NCI-H2029 treated with DMSO at 0.1 percent for 48 hours (cell line): ENCODE data around the gene RET.

ENCODE experiments used
- DNase-seq: peaks from one replicate; lab custom pipeline; 2025; lab: John Stamatoyannopoulos, UW

Gene RET

GRCh38 chr10:43044961-43045621, 31.8 kb upstream of the RET start:
- no peak for DNase-seq

GRCh38 chr10:43045631-43046287, 31.1 kb upstream of the RET start:
- DNase-seq, result no peak

- DNase-seq, result no peak
Measured at GRCh38 chr10:43046288-43046991, 30.4 kb upstream of the RET start.

GRCh38 chr10:43047288-43047970, 29.4 kb upstream of the RET start:
- no peak for DNase-seq

- DNase-seq, result no peak
Measured at GRCh38 chr10:43048301-43049051, 28.4 kb upstream of the RET start.

DNA sequence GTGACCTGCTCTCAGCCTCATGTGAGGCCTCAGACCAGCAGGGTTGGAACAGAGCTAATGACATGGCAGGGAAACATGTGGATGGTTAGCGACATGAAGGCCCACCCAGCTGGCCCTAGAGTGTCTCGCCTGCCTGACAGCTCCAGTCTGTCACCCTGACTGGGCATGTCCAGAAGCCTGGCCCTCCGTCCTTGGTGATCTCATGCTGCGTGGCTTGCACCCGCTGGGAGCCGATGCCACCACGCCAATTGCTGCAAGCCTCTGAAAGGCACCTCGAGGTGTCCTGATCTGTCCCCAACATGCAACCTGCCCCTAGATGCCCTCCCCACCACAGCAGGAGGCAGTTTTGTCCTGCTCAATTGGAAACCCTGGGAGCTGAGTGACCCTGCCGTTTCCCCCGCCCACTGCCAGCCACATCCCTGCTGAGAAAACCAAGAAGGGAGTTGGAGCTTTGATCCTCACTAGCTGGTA, 27.8 kb upstream of the RET start:
- no peak for DNase-seq

- no peak for DNase-seq
Measured at GRCh38 chr10:43050011-43050410, 26.9 kb upstream of the RET start.

DNA sequence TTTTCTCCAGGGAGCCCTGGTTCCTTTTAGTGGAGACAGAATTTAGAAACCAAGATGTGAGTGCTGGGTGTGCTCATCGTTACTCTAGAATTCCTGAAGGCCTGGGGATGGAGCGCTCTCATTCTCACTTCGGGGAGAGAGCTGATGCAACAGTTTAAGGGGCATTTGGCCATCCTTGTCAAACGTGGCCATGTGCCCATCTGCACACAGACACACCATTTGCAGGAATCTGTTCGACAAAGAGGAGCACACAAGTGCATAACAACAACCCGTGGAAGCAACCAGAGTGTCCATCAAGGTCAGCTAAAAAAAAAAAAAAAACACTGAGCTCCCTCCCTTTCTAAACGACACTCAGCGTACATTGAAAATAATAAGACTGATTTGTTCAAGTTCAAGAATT, 23.0 kb upstream of the RET start:
- no peak for DNase-seq

- no peak for DNase-seq
Measured at GRCh38 chr10:43054593-43054992, 22.3 kb upstream of the RET start.

DNA sequence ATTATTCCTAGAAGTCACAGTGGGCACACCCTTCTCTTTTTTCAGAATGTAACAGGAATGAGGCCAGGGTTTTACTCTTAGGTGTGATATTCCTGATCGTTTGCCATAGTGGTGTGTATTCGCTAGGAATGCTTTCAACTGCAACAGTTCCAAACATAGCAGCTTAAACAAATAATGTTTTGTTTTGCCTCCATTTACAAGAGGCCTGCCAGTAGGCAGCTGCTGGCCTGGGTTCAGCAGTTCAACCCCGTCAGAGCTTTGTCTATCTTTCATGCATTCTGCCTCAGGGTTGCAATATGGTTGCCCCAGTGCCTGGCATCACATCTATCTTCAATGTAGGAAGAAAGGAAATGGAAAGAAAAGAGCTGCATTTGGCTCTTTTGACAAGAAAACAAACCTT, 21.7 kb upstream of the RET start:
- DNase-seq, result no peak

DNA sequence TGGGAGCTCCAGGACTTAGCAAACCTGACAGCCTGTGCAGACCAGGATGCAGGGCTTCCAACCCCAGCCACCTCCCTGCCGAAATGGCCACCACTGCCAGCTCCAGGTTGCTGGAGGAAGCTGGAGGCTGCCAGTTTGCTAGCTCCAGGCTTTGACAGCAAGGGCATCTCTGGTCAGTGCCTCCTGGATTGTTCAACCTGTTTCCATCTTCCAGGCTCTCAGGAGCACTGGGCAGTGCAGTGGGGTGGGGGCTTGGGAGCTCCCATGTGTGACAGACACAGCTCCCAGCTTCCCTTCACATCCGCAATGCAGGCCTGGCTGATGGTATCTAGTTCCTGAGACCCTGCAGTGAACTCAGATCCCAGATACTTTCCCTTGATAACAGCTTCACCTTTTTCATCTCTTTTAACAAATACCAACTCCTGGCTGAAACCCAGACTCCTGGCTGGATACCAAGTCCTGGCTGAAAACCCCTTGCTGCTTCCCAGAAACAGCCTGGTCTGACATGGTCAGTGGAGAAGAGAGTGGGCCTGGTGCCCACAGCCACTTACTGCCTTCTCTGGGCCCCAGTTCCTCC, 20.8 kb upstream of the RET start:
- no peak for DNase-seq

DNA sequence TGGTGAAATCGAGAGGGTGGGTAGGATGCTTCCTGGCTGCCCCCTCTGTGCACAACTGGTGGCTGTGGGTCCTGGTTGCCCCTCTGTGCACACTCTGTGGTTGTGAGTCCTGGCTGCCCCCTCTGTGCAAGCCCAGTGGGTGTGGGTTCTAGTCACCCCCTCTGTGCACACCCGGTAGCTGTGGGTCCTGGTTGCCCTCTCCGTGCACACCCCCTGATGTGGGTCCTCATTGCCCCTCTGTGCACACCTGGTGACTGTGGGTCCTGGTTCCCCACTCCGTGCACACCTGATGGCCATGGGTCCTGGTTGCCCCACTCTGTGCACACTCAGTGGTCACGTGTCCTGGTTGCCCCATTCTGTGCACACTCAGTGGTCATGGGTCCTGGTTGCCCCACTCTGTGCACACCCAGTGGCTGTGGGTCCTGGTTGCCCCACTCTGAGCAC, 20.3 kb upstream of the RET start:
- DNase-seq, result no peak

DNA sequence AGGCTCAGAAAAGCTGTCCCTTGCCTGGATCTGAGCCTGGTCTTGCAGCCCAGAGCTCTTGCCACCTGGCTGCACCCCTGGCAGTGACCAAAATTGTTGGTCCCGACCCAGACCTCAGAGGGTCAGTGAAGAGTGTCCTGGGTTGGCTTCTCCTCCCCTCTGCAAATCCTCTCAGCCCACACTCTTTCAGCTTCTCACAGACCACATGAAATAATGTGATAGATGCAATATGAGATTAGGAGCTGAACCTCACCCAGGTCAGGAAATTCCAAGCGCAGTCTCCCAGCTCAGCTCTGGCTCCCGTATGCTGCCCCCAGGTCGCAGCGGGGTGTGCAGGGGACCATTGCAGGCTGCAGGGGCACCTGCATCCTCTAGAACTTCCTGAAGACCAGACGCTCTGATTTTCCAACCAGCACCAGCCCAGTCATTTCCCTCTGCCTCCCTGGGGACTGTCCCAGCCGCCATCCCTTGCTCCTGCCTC, 19.6 kb upstream of the RET start:
- DNase-seq, result no peak

DNA sequence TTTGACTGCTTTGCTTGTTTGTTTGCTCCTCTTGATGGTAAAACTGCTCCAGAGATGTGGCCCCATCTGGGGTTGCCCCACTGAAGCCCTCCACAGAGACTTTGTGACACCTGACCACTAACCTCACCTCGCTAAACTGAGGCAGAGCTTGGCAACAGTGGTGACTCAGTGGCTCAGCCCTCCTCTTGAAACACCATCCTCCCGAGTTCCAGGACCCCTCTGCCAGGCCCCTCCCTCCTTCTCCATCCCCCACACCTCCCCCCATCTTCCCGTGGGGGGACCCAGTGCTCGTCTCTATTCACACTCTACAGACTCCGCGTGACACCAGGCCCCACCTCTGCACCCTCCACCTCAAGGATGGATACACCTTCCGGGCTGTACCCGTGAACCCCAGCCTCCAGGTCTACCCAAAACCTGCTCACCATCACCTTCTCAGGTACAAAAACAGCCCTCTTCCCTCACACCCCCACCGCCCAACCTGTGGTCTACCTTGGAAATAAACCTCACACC, 19.0 kb upstream of the RET start:
- DNase-seq, result no peak

DNA sequence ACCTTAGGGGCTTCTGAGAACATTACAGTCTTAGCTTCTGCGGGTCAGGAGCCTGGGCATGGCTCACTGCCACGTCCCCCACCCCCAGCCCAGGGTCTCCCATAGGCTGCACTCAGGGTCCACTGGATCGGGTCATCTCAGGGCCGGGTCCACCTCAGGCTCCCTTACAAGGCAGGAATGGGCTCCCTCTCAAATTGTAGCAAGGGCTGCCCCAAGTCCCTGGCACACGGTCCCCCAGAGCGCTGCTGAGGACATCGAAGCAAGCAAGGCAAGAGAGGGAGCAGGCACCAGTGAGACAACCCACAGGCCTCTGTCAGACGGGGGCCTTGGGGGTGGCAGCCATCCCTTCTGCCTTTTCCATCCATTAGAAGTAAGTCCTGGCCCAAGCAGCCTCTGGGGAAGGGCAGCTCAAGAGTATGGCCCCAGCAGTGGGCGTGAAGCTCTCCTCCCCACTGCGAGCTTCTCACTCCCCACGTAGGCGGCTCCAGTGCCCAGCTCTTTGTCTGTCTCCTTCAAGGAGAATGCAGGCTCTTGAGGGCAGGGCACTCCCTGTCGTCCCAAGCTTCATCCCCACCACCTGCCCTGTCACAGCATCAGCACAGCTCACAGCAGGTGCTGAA, 18.0 kb upstream of the RET start:
- DNase-seq, result no peak

GRCh38 chr10:43059336-43059720, 17.5 kb upstream of the RET start:
- no peak for DNase-seq

DNA sequence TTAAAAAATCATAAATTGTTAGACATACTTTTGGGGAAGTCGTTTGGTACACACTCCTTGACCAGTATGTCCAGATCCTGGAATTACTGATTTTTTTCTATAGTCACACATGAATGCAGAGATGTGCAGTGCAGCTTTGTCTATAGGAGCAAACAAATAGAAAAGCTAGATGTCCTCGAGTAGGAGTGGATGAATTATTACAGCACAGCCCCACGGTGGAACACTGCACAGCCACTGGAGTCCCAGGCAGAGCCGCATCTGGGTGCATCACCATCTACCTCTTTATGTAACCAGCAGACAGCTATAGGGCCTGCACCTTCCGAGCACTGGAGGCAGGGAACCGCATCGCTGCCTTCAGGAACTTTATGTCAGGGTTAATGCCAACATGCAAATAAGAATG, 17.0 kb upstream of the RET start:
- no peak for DNase-seq

DNA sequence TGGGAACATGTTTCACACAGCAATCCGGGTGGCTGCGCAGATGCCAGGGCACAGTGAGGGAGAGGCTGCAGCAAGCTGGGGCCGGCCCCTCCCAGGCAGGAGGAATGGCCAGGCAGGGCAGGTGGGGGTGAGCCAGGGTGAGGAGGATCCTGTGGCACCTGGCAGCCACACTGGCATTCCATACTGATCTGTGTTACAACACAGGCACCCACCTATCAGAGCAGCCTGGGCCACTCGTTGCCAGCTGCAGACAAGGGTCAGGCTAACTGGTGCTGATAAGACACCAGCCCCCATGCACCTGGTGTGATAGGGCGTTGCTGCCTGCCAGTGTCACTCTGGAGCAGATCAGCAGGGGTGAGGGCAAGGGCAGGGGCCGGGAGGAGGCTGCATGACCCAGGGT, 16.6 kb upstream of the RET start:
- DNase-seq, result peak; percentile 10

- DNase-seq, result no peak
Measured at GRCh38 chr10:43061331-43061730, 15.5 kb upstream of the RET start.

DNA sequence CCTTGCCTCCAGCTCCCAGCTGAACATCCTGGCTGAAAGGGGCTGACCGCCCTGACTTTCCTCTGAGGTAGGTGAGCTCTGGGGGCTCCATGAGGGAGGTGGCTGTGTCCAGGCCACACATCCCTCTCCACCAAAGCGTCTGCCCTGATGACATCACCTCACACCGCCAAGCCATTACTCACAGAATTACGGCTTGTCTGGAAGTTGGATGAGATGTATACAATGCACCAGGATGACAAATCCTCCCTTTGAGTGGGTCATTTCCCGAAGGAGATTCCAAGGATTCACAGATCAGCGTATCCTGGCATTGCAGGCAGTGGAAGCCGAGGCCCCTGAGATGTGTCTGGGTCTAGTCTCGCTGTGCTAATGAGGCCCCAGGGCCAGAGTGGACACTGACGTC, 15.1 kb upstream of the RET start:
- no peak for DNase-seq
